ENCODE data around the gene BBX.

The BBX gene

GRCh38 chr3:107740992-107741896 lies 218.5 kb downstream of the BBX start:
- DNase-seq (ENCODE audit: low read depth in 3 of 3) = no peak

GRCh38 chr3:107745354-107745753 lies 222.6 kb downstream of the BBX start:
- no peak for DNase-seq (ENCODE audit: low read depth in 3 of 3)

- DNase-seq (ENCODE audit: low read depth in 3 of 3) = no peak
Observed at GRCh38 chr3:107752202-107752990, 229.6 kb downstream of the BBX start.

- no peak for DNase-seq (ENCODE audit: low read depth in 3 of 3)
Observed at GRCh38 chr3:107753494-107753893, 230.7 kb downstream of the BBX start.

- DNase-seq (ENCODE audit: low read depth in 3 of 3) = no peak
Observed at GRCh38 chr3:107753976-107754375, 231.2 kb downstream of the BBX start.

GRCh38 chr3:107756649-107757048 lies 233.9 kb downstream of the BBX start:
- DNase-seq (ENCODE audit: low read depth in 3 of 3) = no peak

- no peak for DNase-seq (ENCODE audit: low read depth in 3 of 3)
Observed at GRCh38 chr3:107757140-107757539, 234.4 kb downstream of the BBX start.

- no peak for DNase-seq (ENCODE audit: low read depth in 3 of 3)
Observed at GRCh38 chr3:107760144-107760543, 237.4 kb downstream of the BBX start.

GRCh38 chr3:107761391-107761790 lies 238.6 kb downstream of the BBX start:
- DNase-seq (ENCODE audit: low read depth in 3 of 3) = no peak

GRCh38 chr3:107765524-107765923 lies 242.8 kb downstream of the BBX start:
- DNase-seq (ENCODE audit: low read depth in 3 of 3) = no peak

GRCh38 chr3:107767897-107768605 lies 245.3 kb downstream of the BBX start:
- no peak for DNase-seq (ENCODE audit: low read depth in 3 of 3)

- no peak for DNase-seq (ENCODE audit: low read depth in 3 of 3)
Observed at GRCh38 chr3:107769882-107770281, 247.1 kb downstream of the BBX start.

- DNase-seq (ENCODE audit: low read depth in 3 of 3) = no peak
Observed at GRCh38 chr3:107772016-107772415, 249.3 kb downstream of the BBX start.

GRCh38 chr3:107775974-107776373 lies 253.2 kb downstream of the BBX start:
- DNase-seq (ENCODE audit: low read depth in 3 of 3) = no peak

GRCh38 chr3:107781253-107781652 lies 258.5 kb downstream of the BBX start:
- DNase-seq (ENCODE audit: low read depth in 3 of 3) = no peak

GRCh38 chr3:107782054-107782453 lies 259.3 kb downstream of the BBX start:
- DNase-seq (ENCODE audit: low read depth in 3 of 3) = no peak

- no peak for DNase-seq (ENCODE audit: low read depth in 3 of 3)
Observed at GRCh38 chr3:107790612-107791011, 267.9 kb downstream of the BBX start.

- no peak for DNase-seq (ENCODE audit: low read depth in 3 of 3)
Observed at GRCh38 chr3:107791027-107791426, 268.3 kb downstream of the BBX start.

GRCh38 chr3:107791450-107791849 lies 268.7 kb downstream of the BBX start:
- no peak for DNase-seq (ENCODE audit: low read depth in 3 of 3)

GRCh38 chr3:107794664-107795443 lies 272.1 kb downstream of the BBX start:
- DNase-seq (ENCODE audit: low read depth in 3 of 3) = no peak

- DNase-seq (ENCODE audit: low read depth in 3 of 3) = no peak
Observed at GRCh38 chr3:107795514-107796094, 272.8 kb downstream of the BBX start.

Measured in stimulated activated CD4-positive, alpha-beta T cell treated with anti-CD3 and anti-CD28 coated beads, TNF-alpha, amount 100 ng/mL, for 48 hours (primary cell).